Natural killer cell (primary cell): ENCODE results near the gene LAMA5. TPM values are rescaled to one million over a fixed set of nuclear protein-coding genes. Genes with fewer than 3 reads are reported as not detected.

Source experiments
- ATAC-seq, 3 donors: fragments of 150-1000 bp in 2 of 3; fragments of 200-7000 bp in 1 of 3; cut with Tn5 transposase; 1 replicate in 1 of 3; 2 replicates in 2 of 3; pipeline ENCODE4 v1.10.0; 2021; ENCODE audit warnings: mild to moderate bottlenecking in 2 of 3, moderate library complexity in 2 of 3
- DNase-seq, 2 donors: peaks; one replicate each; pipeline versions ENCODE4 v3.0.0 to v3.0.0-alpha.2; 2013 to 2021; ENCODE audit warnings: mixed read lengths in 1 of 2
- H3K27ac ChIP-seq: one replicate; pipeline ENCODE4 v1.5.1; 2013; ENCODE audit warnings: mild to moderate bottlenecking, low read length
- H3K27me3 ChIP-seq: one replicate; pipeline ENCODE4 v1.6.1; 2013; ENCODE audit warnings: low read length; ENCODE audit not compliant: control insufficient read depth, insufficient read depth
- H3K36me3 ChIP-seq: one replicate; pipeline ENCODE4 v1.6.1; 2013; ENCODE audit warnings: low read length; ENCODE audit not compliant: control insufficient read depth, insufficient read depth
- H3K4me1 ChIP-seq: one replicate; pipeline ENCODE4 v1.6.1; 2013; ENCODE audit warnings: low read length; ENCODE audit not compliant: control insufficient read depth, insufficient read depth
- H3K4me3 ChIP-seq: one replicate; pipeline ENCODE4 v1.5.1; 2013; ENCODE audit warnings: low read length
- H3K9me3 ChIP-seq: one replicate; pipeline ENCODE4 v1.6.1; 2013; ENCODE audit warnings: low read length; ENCODE audit not compliant: control insufficient read depth, insufficient read depth
- H3K27ac Mint-ChIP-seq, 2 donors: one replicate each; pipeline ENCODE4 v1.8.0; 2022; ENCODE audit warnings: mild to moderate bottlenecking in 2 of 2, mixed read lengths in 2 of 2, moderate library complexity in 1 of 2
- H3K27me3 Mint-ChIP-seq, 2 donors: one replicate each; pipeline ENCODE4 v1.8.0; 2022; ENCODE audit warnings: low read depth in 2 of 2, mixed read lengths in 2 of 2
- H3K36me3 Mint-ChIP-seq: one replicate; pipeline ENCODE4 v1.8.0; 2022; ENCODE audit warnings: mixed read lengths
- H3K4me1 Mint-ChIP-seq, 2 donors: one replicate each; pipeline ENCODE4 v1.8.0; 2022; ENCODE audit warnings: mixed read lengths in 2 of 2
- H3K4me3 Mint-ChIP-seq: one replicate; pipeline ENCODE4 v1.8.0; 2022; ENCODE audit warnings: mild to moderate bottlenecking, moderate library complexity, mixed read lengths
- H3K9me3 Mint-ChIP-seq, 2 donors: one replicate each; pipeline ENCODE4 v1.8.0; 2022; ENCODE audit warnings: mixed read lengths in 2 of 2
- CTCF ChIP-seq: fragments of 200-600 bp; IDR thresholded peaks from one replicate; pipeline ENCODE4 v1.8.0; 2022; ENCODE audit warnings: antibody characterized with exemption
- WGBS: methylation state at CpG from one replicate; pipeline ENCODE4 v1.1.7; 2013; ENCODE audit warnings: missing lambda C conversion rate; ENCODE audit not compliant: insufficient coverage; 5-methylcytosine and 5-hydroxymethylcytosine counted together
- intact Hi-C: fragments of 100-400 bp; cut with micrococcal nuclease; formaldehyde crosslinking; loops from one replicate; pipeline ENCODE4 v1.14.2; 2022
- total RNA-seq, 4 donors: library from RNA; stranded (reverse); fragments of 120-200 nt in 1 of 4; gene quantifications; one replicate each; pipeline versions ENCODE4 v1.2.3 to v1.2.4, GENCODE V29; 2013 to 2022

Gene LAMA5
- total RNA-seq, 3 donors from 2014 or later (not counting 1 experiment from before 2014, with no cell fraction given) = 1.0 to 4.3 (median 1.4) TPM

GRCh38 chr20:62325172-62325905 lies 41.8 kb downstream of the LAMA5 start:
- intact Hi-C loops = no loop called here
- Histone ChIP-seq H3K4me1 (no peaks in the 10 kb centered on the region), H3K4me3 (no peak overlapping the region), H3K27ac (no peak overlapping the region), H3K27me3 (no peaks in the 10 kb centered on the region), H3K9me3 (no peaks in the 10 kb centered on the region), H3K36me3 (no peaks in the 10 kb centered on the region)
- Mint-ChIP-seq H3K4me3 (no peak overlapping the region), H3K27ac (no peak overlapping the region), H3K27me3 (no peaks in the 10 kb centered on the region), H3K4me1 (peaks cover 0 to 6% of the 10 kb centered on the region in 2 donors), H3K9me3 (no peaks in the 10 kb centered on the region), H3K36me3 (no peaks in the 10 kb centered on the region)
- no peak for TF ChIP-seq CTCF
- no peak for ATAC-seq
- WGBS = 88% methylated on average over 14 of the region's 14 CpGs
- DNase-seq = no peak

- no peaks in the 10 kb centered on the region for H3K36me3 ChIP-seq
- H3K27ac ChIP-seq = no peak overlapping the region
- intact Hi-C loops = no loop called here
- H3K27me3 Mint-ChIP-seq = no peaks in the 10 kb centered on the region
- H3K9me3 Mint-ChIP-seq = no peaks in the 10 kb centered on the region
- H3K4me1 ChIP-seq = no peaks in the 10 kb centered on the region
- ATAC-seq (no peak), DNase-seq (no peak)
- no peak overlapping the region for H3K27ac Mint-ChIP-seq
- TF ChIP-seq CTCF = no peak
- H3K4me3 ChIP-seq = no peak overlapping the region
- peaks cover 0 to 6% of the 10 kb centered on the region in 2 donors for H3K4me1 Mint-ChIP-seq
- no peaks in the 10 kb centered on the region for H3K9me3 ChIP-seq
- no peak overlapping the region for H3K4me3 Mint-ChIP-seq
- no peaks in the 10 kb centered on the region for H3K36me3 Mint-ChIP-seq
- no peaks in the 10 kb centered on the region for H3K27me3 ChIP-seq
- WGBS = 90% methylated on average over 25 of the region's 25 CpGs
Observed at GRCh38 chr20:62323980-62324906, 42.9 kb downstream of the LAMA5 start.

GRCh38 chr20:62323146-62323979 lies 43.7 kb downstream of the LAMA5 start:
- intact Hi-C loops = no loop called here
- Mint-ChIP-seq H3K27me3 (no peaks in the 10 kb centered on the region), H3K4me1 (peaks cover 0 to 6% of the 10 kb centered on the region in 2 donors), H3K4me3 (no peak overlapping the region), H3K36me3 (no peaks in the 10 kb centered on the region), H3K9me3 (no peaks in the 10 kb centered on the region), H3K27ac (no peak overlapping the region)
- Histone ChIP-seq H3K27ac (no peak overlapping the region), H3K27me3 (no peaks in the 10 kb centered on the region), H3K9me3 (no peaks in the 10 kb centered on the region), H3K36me3 (no peaks in the 10 kb centered on the region), H3K4me3 (no peak overlapping the region), H3K4me1 (no peaks in the 10 kb centered on the region)
- no peak for DNase-seq
- 94% methylated on average over 52 of the region's 52 CpGs for WGBS
- ATAC-seq = no peak
- TF ChIP-seq CTCF = no peak
